VCaP (cell line): Measurements from ENCODE around the gene CNGB1.

Source experiments
- H3K27ac ChIP-seq: fragments of 450-650 bp; 2 replicates; pipeline ENCODE4 v1.5.1; 2017
- TF ChIP-seq, protein P1 (sequence below): fragments of 450-650 bp; conservative IDR thresholded peaks from 2 replicates; pipeline ENCODE4 v1.5.1; 2017; ENCODE audit warnings: mild to moderate bottlenecking, moderate library complexity

The CNGB1 gene

DNA sequence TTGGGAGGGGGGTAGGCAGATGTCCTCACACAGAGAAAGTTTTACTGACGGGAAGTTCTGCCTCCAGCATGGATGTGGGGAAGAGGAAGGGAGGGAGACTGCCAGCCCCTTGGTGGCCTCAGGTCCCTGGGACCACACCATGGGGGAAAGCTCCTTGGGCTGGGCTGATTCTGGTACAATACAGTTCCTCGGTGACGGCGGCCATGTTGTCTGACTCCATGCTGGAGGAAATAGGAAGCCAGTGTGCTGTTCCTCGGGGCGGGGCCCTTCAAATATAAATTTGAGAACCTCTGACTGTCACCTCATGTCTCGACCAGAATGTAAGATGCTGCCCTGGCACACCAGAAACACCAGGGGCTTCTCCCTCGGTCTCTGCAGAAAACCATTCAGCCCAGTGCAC is 66.8 kb downstream of the CNGB1 start:
- TF ChIP-seq, protein P1, sequence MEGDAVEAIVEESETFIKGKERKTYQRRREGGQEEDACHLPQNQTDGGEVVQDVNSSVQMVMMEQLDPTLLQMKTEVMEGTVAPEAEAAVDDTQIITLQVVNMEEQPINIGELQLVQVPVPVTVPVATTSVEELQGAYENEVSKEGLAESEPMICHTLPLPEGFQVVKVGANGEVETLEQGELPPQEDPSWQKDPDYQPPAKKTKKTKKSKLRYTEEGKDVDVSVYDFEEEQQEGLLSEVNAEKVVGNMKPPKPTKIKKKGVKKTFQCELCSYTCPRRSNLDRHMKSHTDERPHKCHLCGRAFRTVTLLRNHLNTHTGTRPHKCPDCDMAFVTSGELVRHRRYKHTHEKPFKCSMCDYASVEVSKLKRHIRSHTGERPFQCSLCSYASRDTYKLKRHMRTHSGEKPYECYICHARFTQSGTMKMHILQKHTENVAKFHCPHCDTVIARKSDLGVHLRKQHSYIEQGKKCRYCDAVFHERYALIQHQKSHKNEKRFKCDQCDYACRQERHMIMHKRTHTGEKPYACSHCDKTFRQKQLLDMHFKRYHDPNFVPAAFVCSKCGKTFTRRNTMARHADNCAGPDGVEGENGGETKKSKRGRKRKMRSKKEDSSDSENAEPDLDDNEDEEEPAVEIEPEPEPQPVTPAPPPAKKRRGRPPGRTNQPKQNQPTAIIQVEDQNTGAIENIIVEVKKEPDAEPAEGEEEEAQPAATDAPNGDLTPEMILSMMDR = no peak

DNA sequence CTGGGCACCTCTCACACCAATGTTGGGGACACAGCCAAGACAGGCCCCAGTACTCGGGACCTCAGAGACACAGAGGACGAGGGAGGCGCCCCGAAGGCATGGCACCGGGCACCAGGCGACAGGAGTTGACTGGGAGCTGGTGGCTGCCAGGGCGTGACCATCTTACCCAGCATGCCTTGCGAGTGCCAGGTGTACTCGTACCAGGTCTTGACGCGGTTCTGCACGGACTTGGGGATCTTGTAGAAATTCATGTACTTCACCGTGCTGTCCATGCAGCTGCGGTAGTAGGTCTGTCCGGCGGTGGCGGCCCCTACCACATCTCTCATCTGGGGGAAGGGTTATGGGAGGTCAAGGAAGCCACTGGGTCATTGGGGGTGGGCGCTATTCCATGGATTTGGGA is 67.3 kb downstream of the CNGB1 start:
- TF ChIP-seq, protein P1 = no peak
- no peak overlapping the region for H3K27ac ChIP-seq

More for the DNA sequence above, 66.8 kb downstream of the CNGB1 start:
- no peak overlapping the region for H3K27ac ChIP-seq

DNA sequence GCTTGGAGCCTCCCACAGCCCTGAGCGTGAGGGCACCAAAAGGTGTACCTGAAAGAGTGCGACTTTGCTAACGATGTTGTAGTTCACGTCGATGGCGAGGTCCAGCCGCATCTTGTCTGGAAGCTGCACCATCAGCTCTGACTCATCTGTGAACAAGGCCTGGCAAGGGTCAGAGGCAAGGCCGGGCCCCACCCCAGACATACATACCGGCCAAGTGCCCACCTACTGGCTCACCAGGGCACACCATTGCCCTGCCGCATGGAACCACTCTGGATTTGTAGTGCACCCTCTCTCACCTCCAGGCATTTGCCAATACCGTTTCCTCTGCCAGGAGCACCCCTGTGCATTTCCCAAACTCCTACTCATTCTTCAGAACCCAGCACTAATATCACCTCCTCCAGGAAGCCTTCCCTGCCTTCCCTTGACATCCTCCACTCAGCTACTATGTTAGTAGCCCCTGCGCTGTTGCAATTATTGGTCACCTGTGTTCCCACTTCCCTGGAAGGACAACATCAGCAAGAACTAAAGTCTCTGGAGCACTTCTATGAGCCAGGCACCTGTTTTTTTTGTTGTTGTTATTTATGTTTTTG is 69.4 kb downstream of the CNGB1 start:
- H3K27ac ChIP-seq = no peak overlapping the region
- TF ChIP-seq, protein P1 = no peak

- TF ChIP-seq, protein P1 = no peak
- no peak overlapping the region for H3K27ac ChIP-seq
These were observed 70.0 kb downstream of the CNGB1 start for GRCh38 chr16:57900796-57901479.

DNA sequence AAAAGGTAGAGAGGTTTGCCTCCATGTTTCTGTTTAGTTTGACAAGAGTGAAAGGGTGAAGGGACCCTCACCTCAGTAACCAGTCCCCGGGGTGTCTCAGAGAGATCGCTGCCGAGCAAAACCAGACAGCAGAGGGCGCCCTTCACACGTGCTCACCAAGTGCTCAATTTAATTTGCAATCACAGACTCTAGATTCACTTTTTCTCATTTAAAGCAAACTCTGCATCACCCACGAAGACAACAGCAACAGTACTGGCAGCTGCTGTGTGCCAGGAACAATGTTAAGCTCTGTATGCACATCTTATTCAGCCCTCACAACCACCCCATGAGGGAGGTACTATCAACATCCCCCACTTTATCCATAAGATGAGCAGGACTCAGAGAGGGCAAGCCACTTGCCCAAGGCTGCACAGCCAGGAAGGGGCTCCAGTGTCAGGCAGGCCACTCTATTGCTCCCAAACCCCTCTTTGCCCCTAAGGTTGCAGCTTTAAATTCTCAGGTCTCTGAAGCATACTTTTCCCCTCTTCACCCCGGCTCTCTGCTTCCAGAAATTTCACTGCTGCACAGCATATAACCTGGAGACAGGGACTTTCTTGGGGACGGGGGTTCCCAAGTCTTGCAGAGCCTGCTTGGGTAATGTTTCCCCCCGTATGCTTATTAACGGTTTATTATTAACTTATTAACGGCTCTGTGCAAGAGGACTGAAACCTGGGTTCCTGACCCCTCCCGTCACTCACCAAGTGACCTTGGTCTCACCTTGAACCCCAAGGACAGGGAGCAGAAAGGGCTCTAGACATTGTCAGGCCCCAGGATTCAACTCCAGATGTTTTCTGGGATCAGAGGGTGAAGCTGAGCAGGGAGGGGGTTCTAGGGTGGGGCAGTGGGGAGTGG is 70.9 kb downstream of the CNGB1 start:
- no peak overlapping the region for H3K27ac ChIP-seq
- TF ChIP-seq, protein P1 = peak; percentile 83

DNA sequence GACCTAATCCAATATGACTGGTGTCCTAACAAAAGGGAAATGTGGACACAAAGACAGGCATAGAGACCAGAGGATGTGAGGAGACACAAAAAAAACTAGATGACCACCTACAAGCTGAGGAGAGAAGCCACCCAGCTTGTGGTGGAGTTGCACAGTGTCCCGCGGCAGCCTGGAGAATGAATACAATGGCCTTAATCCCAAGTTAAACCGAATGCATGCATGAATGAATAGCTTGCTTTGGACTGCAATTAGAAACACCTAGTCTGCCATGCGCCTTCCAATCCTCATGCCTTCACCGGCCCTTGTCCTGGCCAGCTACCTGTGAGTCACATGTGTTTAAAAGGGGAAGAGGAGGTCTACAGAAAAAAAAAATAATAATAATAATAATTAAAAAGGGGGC is 72.0 kb downstream of the CNGB1 start:
- TF ChIP-seq, protein P1 = no peak
- H3K27ac ChIP-seq = no peak overlapping the region

- H3K27ac ChIP-seq = no peak overlapping the region
- TF ChIP-seq, protein P1 = no peak
These were observed 72.9 kb downstream of the CNGB1 start for GRCh38 chr16:57897996-57898395.
